ENCODE data around the gene GMIP.
A peak's percentile ranks its signal among the peaks of the same experiment; 100 is the strongest.
"Not testable (repeated sequence)": the region's sequence is repeated elsewhere in the genome, so short reads cannot be mapped to it uniquely, and the experiment has no call there.

The GMIP gene

GRCh38 chr19:19643158-19644053 lies at the start of gene GMIP:
TSS of gene GMIP (minus strand) at chr19:19643657. CDS start at chr19:19643529, 128 bp downstream.
- intact Hi-C loops (cut with DNase I): loop anchor here (1.0 kb wide), 1 partner anchor 111 kb away; no protein-coding TSS in a partner anchor
- peak in 9 of 10 donors; percentile 40 to 95 (median 74) for DNase-seq

- intact Hi-C loops (cut with DNase I): no loop called here
- DNase-seq: no peak
These were observed 48.2 kb upstream of the GMIP start for GRCh38 chr19:19691683-19692082.

GRCh38 chr19:19689023-19689422 lies 45.6 kb upstream of the GMIP start:
- DNase-seq; intact Hi-C loops (cut with DNase I): not testable (repeated sequence)

GRCh38 chr19:19687090-19687489 lies 43.6 kb upstream of the GMIP start:
- intact Hi-C loops (cut with DNase I): no loop called here
- DNase-seq: no peak

GRCh38 chr19:19686580-19686979 lies 43.1 kb upstream of the GMIP start:
- DNase-seq: no peak
- intact Hi-C loops (cut with DNase I): no loop called here

GRCh38 chr19:19686119-19686518 lies 42.7 kb upstream of the GMIP start:
- DNase-seq; intact Hi-C loops (cut with DNase I): not testable (repeated sequence)

- DNase-seq: peak in 1 of 10 donors; percentile 44
- intact Hi-C loops (cut with DNase I): loop anchor here (10.0 kb wide), 1 partner anchor 55 kb away; the partner anchor contains the start of gene ZNF14
These were observed 36.0 kb upstream of the GMIP start for GRCh38 chr19:19679176-19680073.

- peak in 2 of 10 donors; percentile 11 to 43 for DNase-seq
- intact Hi-C loops (cut with DNase I): loop anchor here (10.0 kb wide), 1 partner anchor 57 kb away; the partner anchor contains the start of gene ZNF14
These were observed 34.1 kb upstream of the GMIP start for GRCh38 chr19:19677579-19677978.

GRCh38 chr19:19674315-19674714 lies 30.9 kb upstream of the GMIP start:
- DNase-seq: peak in 2 of 10 donors; percentile 6 to 35
- intact Hi-C loops (cut with DNase I): loop anchor here (10.0 kb wide), 1 partner anchor 60 kb away; the partner anchor contains the start of gene ZNF14

- intact Hi-C loops (cut with DNase I): loop anchor here (10.0 kb wide), 1 partner anchor 62 kb away; the partner anchor contains the start of gene ZNF14
- peak in 2 of 10 donors; percentile 13 to 19 for DNase-seq
These were observed 29.4 kb upstream of the GMIP start for GRCh38 chr19:19672816-19673215.

- intact Hi-C loops (cut with DNase I): loop anchor here (10.0 kb wide), 1 partner anchor 65 kb away; the partner anchor contains the start of gene ZNF14
These were observed 26.7 kb upstream of the GMIP start for GRCh38 chr19:19670070-19670551.

GRCh38 chr19:19668230-19669012 lies 25.0 kb upstream of the GMIP start, which contains the start of gene ZNF101:
TSS of gene ZNF101 (plus strand) at chr19:19668839. CDS start at chr19:19668964, 125 bp downstream.
- intact Hi-C loops (cut with DNase I): loop anchor here (10.0 kb wide), 1 partner anchor 196 kb away; the partner anchor contains the start of gene ZNF253
- peak; percentile 91 to 99 (median 96) for DNase-seq

More at GRCh38 chr19:19670070-19670551, 26.7 kb upstream of the GMIP start:
- peak in 2 of 10 donors; percentile 16 to 39 for DNase-seq

- intact Hi-C loops (cut with DNase I): loop anchor here (10.0 kb wide), 1 partner anchor 199 kb away; the partner anchor contains the start of gene ZNF253
- peak in 3 of 10 donors; percentile 26 to 49 (median 42) for DNase-seq
These were observed 22.0 kb upstream of the GMIP start for GRCh38 chr19:19665420-19665948.

- intact Hi-C loops (cut with DNase I): loop anchor here (5.0 to 10.0 kb wide), 2 partner anchors 114 to 201 kb away; partner anchors contain the start of gene ZNF253
These were observed 20.0 kb upstream of the GMIP start, which contains the start of gene ATP13A1 for GRCh38 chr19:19663256-19664120. TSS of gene ATP13A1 (minus strand) at chr19:19663676. CDS start at chr19:19663666, 10 bp downstream.

GRCh38 chr19:19662871-19663255 lies 19.4 kb upstream of the GMIP start:
- no peak for DNase-seq
- intact Hi-C loops (cut with DNase I): loop anchor here (5.0 to 10.0 kb wide), 2 partner anchors 114 to 202 kb away; partner anchors contain the start of gene ZNF253

More at GRCh38 chr19:19663256-19664120, 20.0 kb upstream of the GMIP start, which contains the start of gene ATP13A1:
- peak; percentile 93 to 99 (median 96) for DNase-seq

GRCh38 chr19:19662344-19662743 lies 18.9 kb upstream of the GMIP start:
- intact Hi-C loops (cut with DNase I): loop anchor here (5.0 to 10.0 kb wide), 2 partner anchors 115 to 202 kb away; partner anchors contain the start of gene ZNF253
- DNase-seq: peak in 3 of 10 donors; percentile 28 to 40 (median 37)

- intact Hi-C loops (cut with DNase I): loop anchor here (5.0 to 10.0 kb wide), 2 partner anchors 116 to 203 kb away; partner anchors contain the start of gene ZNF253
- peak in 3 of 10 donors; percentile 35 to 65 (median 41) for DNase-seq
These were observed 18.3 kb upstream of the GMIP start for GRCh38 chr19:19661675-19662251.

Measured in posterior cingulate gyrus (tissue), 11 donors.